Gastrocnemius medialis (tissue), 4 donors: ENCODE results near the gene VAV2.

Source experiments
- POLR2A ChIP-seq, 2 donors: fragments of 450-650 bp; IDR thresholded peaks; one replicate each; pipeline ENCODE4 v1.6.1; 2017; ENCODE audit warnings: antibody characterized with exemption in 2 of 2, mild to moderate bottlenecking in 2 of 2, moderate library complexity in 2 of 2
- TF ChIP-seq, protein P1 (sequence below), 5 experiments: fragments of 450-650 bp in 3 of 5; fragments of 200-600 bp in 2 of 5; sonication (generic) in 2 of 5; IDR thresholded peaks in 4 of 5; conservative IDR thresholded peaks in 1 of 5; 1 replicate in 4 of 5; 2 replicates in 1 of 5; pipeline ENCODE4 v1.5.1; 2016 to 2019; ENCODE audit warnings: antibody characterized with exemption in 5 of 5, mild to moderate bottlenecking in 3 of 5, moderate library complexity in 3 of 5

- no peak for TF ChIP-seq POLR2A (IDR thresholded peaks at IDR 0.05)
- TF ChIP-seq, protein P1, sequence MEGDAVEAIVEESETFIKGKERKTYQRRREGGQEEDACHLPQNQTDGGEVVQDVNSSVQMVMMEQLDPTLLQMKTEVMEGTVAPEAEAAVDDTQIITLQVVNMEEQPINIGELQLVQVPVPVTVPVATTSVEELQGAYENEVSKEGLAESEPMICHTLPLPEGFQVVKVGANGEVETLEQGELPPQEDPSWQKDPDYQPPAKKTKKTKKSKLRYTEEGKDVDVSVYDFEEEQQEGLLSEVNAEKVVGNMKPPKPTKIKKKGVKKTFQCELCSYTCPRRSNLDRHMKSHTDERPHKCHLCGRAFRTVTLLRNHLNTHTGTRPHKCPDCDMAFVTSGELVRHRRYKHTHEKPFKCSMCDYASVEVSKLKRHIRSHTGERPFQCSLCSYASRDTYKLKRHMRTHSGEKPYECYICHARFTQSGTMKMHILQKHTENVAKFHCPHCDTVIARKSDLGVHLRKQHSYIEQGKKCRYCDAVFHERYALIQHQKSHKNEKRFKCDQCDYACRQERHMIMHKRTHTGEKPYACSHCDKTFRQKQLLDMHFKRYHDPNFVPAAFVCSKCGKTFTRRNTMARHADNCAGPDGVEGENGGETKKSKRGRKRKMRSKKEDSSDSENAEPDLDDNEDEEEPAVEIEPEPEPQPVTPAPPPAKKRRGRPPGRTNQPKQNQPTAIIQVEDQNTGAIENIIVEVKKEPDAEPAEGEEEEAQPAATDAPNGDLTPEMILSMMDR (IDR thresholded peaks at IDR 0.05 in 4 of 5, conservative IDR thresholded peaks at IDR 0.05 in 1 of 5): no peak
Measured at GRCh38 chr9:133968428-133968827, 23.7 kb downstream of the VAV2 start.
